ENCODE data around the gene LAMA5.

LAMA5 gene

GRCh38 chr20:62393830-62394229 lies 26.7 kb upstream of the LAMA5 start:
- H3K9ac ChIP-seq (ENCODE audit: low read length), result no peak overlapping the region
- H3F3A ChIP-seq (ENCODE audit: insufficient read depth), result peaks cover 17% of the 10 kb centered on the region
- H3K27me3 ChIP-seq (ENCODE audit: low read length), result no peaks in the 10 kb centered on the region

GRCh38 chr20:62393335-62393665 lies 26.2 kb upstream of the LAMA5 start:
- Histone ChIP-seq H3K36me3 (ENCODE audit: low read length) (peaks cover 8% of the 10 kb centered on the region; the same call in 1 of the 2 replicates), H3K79me2 (ENCODE audit: insufficient read depth, low read length) (peaks cover 9% of the 10 kb centered on the region), H3F3A (ENCODE audit: insufficient read depth) (peaks cover 22% of the 10 kb centered on the region), H2AFZ (ENCODE audit: low read depth, low read length, severe bottlenecking) (no peak overlapping the region), H3K27ac (ENCODE audit: low read depth, low read length) (no peak overlapping the region), H3K9me2 (replicated peaks; ENCODE audit: insufficient read depth, low read length) (no peaks in the 10 kb centered on the region), H3K4me3 (ENCODE audit: insufficient read depth, low read length, poor library complexity, severe bottlenecking) (no peak overlapping the region), H3K27me3 (ENCODE audit: low read length) (no peaks in the 10 kb centered on the region), H3K9me3 (ENCODE audit: insufficient read depth, low read length) (no peaks in the 10 kb centered on the region), H3K9ac (ENCODE audit: low read length) (no peak overlapping the region), H4K20me1 (ENCODE audit: low read depth, low read length) (no peaks in the 10 kb centered on the region; the same call in 1 of the 2 replicates), H3K4me2 (ENCODE audit: low read depth, low read length, poor library complexity, severe bottlenecking) (no peak overlapping the region)
- TF ChIP-seq CTCF (IDR thresholded peaks at IDR 0.05; ENCODE audit: insufficient read depth, low read length, poor library complexity, severe bottlenecking), result no peak
- no peak for TF ChIP-seq EZH2phosphoT487 (conservative IDR thresholded peaks at IDR 0.05; ENCODE audit: low read length)

More at GRCh38 chr20:62393830-62394229, 26.7 kb upstream of the LAMA5 start:
- TF ChIP-seq EZH2phosphoT487 (conservative IDR thresholded peaks at IDR 0.05; ENCODE audit: low read length) (no peak), CTCF (IDR thresholded peaks at IDR 0.05; ENCODE audit: insufficient read depth, low read length, poor library complexity, severe bottlenecking) (no peak)
- Histone ChIP-seq H3K9me3 (ENCODE audit: insufficient read depth, low read length) (no peaks in the 10 kb centered on the region), H2AFZ (ENCODE audit: low read depth, low read length, severe bottlenecking) (no peak overlapping the region), H3K36me3 (ENCODE audit: low read length) (0 out of 2 replicates have a peak, but pooled peaks cover 4% of the 10 kb centered on the region), H3K4me2 (ENCODE audit: low read depth, low read length, poor library complexity, severe bottlenecking) (no peak overlapping the region), H3K9me2 (replicated peaks; ENCODE audit: insufficient read depth, low read length) (no peaks in the 10 kb centered on the region), H3K4me3 (ENCODE audit: insufficient read depth, low read length, poor library complexity, severe bottlenecking) (no peak overlapping the region), H4K20me1 (ENCODE audit: low read depth, low read length) (no peaks in the 10 kb centered on the region), H3K27ac (ENCODE audit: low read depth, low read length) (no peak overlapping the region), H3K79me2 (ENCODE audit: insufficient read depth, low read length) (0 out of 2 replicates have a peak, but pooled peaks cover 4% of the 10 kb centered on the region)

- H4K20me1 ChIP-seq (ENCODE audit: low read depth, low read length), result no peaks in the 10 kb centered on the region; the same call in 1 of the 2 replicates
- H3K27me3 ChIP-seq (ENCODE audit: low read length), result no peaks in the 10 kb centered on the region
- no peaks in the 10 kb centered on the region for H3K9me3 ChIP-seq (ENCODE audit: insufficient read depth, low read length)
- no peak overlapping the region for H3K4me3 ChIP-seq (ENCODE audit: insufficient read depth, low read length, poor library complexity, severe bottlenecking)
- no peak overlapping the region for H2AFZ ChIP-seq (ENCODE audit: low read depth, low read length, severe bottlenecking)
- peaks cover 14% of the 10 kb centered on the region for H3K79me2 ChIP-seq (ENCODE audit: insufficient read depth, low read length)
- H3K9ac ChIP-seq (ENCODE audit: low read length), result no peak overlapping the region
- no peaks in the 10 kb centered on the region for H3K9me2 ChIP-seq (replicated peaks; ENCODE audit: insufficient read depth, low read length)
- H3K4me2 ChIP-seq (ENCODE audit: low read depth, low read length, poor library complexity, severe bottlenecking), result no peak overlapping the region
- TF ChIP-seq CTCF (IDR thresholded peaks at IDR 0.05; ENCODE audit: insufficient read depth, low read length, poor library complexity, severe bottlenecking) (no peak), EZH2phosphoT487 (conservative IDR thresholded peaks at IDR 0.05; ENCODE audit: low read length) (no peak)
- peaks cover 8% of the 10 kb centered on the region; the same call in 1 of the 2 replicates for H3K36me3 ChIP-seq (ENCODE audit: low read length)
- H3K27ac ChIP-seq (ENCODE audit: low read depth, low read length), result no peak overlapping the region
- peaks cover 25% of the 10 kb centered on the region for H3F3A ChIP-seq (ENCODE audit: insufficient read depth)
Observed at GRCh38 chr20:62392621-62393334, 25.7 kb upstream of the LAMA5 start.

Data from SU-DHL-6 (cell line).